ENCODE data around the gene ASB8.

Gene ASB8

GRCh38 chr12:48157018-48157888, at the start of gene ASB8:
ASB8 (minus strand) TSS chr12:48157515; CDS start chr12:48153496, 4,019 bp downstream.
- peak; percentile 95 for DNase-seq (ENCODE audit: low read depth)

GRCh38 chr12:48203192-48203591, 45.9 kb upstream of the ASB8 start, which contains the start of gene OR10AD1:
OR10AD1 (minus strand) TSS chr12:48203292; CDS start chr12:48203292, 0 bp downstream.
- no peak for DNase-seq (ENCODE audit: low read depth)

DNA sequence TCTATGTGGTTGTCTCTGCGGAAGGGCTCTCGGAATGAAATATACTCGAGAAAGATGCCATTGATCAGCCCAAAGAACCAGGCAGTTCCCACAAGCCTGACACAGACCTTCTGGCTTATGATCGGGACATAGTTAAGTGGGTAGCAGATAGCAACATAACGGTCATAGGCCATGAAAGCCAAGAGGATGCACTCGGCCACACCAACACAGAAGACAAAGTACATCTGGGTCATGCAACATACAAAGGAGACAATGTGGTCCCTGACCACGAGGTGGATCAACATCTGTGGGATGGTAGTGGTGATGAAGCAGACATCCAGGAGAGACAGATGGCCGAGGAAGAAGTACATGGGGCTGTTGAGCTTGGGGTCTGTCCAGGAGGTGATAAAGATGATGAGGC, 45.5 kb upstream of the ASB8 start:
- no peak for DNase-seq (ENCODE audit: low read depth)

- no peak for DNase-seq (ENCODE audit: low read depth)
Measured at GRCh38 chr12:48201516-48201915, 44.2 kb upstream of the ASB8 start.

DNA sequence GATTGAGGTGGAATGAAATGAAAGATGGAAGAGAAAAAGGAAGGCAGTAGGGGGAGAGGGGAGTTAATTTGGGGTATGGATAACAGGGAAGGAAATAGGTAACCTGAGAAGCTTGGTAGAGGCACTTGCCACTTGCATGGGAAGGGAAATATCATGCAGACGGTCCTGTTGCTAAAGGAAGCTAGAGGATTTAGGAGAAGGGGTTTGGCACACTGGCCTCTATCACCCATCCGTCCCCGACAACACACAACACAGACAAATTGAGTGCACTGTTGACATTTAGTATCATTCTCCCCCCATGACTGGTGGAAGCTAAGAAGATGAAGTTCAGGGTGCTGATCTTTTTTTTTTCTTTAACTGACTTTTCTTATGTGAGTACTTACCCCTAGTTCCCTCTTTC, 43.8 kb upstream of the ASB8 start:
- no peak for DNase-seq (ENCODE audit: low read depth)

GRCh38 chr12:48199774-48200221, 42.5 kb upstream of the ASB8 start:
- no peak for DNase-seq (ENCODE audit: low read depth)

DNA sequence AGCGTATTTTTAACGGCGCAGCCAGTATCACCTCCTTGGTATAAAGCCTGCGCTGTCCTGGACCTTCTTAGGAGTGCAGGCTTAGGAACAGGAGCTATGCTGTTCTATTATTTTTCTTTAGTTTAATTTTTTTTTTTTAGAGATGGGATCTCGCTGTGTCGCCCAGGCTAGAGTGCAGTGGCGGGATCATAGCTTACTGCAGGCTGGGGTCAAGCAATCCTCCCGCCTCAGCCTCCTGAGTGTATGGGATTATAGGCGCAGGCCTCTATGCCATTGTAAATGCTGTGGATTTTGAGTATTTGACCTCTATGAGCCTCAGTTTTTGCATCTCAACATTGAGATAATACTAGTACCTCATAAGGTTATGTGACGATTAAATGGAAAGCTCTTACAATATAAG, 41.7 kb upstream of the ASB8 start:
- no peak for DNase-seq (ENCODE audit: low read depth)

GRCh38 chr12:48198672-48198971, 41.3 kb upstream of the ASB8 start:
- DNase-seq (ENCODE audit: low read depth) = no peak

DNA sequence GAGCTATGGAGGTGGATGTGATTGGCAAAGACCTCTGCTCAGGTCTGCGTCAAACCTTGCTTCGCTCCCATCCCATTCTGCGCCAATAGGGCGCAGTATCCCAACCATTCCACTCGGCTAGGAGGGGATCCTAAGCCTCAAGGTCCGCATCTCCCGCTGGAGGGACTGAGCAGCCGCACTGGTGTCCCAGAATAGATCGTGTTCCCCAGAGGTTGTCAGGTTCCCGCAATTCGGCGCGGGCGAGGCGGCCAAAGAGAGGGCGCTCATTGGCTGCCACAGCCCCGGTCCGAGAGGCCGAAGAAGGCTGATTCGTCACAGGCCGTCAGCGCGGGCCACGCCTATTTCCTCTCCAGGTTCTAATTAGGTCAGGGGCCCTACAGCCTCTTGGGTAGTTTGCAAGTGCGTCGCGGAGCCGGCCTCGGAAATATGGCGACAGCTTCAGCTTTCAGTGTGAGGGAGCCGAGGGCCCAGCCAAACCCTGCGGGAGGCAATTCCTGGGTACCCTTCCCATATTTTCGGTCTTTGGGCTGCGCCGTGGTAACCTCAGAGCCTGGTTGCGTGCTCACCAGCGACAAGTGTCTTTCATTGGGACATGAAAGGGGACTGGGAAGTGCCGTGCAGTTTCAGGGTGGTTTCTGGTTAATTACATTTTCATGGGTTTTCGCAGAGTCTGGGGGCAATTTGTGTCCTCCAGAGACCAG, 40.8 kb upstream of the ASB8 start:
- DNase-seq (ENCODE audit: low read depth) = peak; percentile 92

DNA sequence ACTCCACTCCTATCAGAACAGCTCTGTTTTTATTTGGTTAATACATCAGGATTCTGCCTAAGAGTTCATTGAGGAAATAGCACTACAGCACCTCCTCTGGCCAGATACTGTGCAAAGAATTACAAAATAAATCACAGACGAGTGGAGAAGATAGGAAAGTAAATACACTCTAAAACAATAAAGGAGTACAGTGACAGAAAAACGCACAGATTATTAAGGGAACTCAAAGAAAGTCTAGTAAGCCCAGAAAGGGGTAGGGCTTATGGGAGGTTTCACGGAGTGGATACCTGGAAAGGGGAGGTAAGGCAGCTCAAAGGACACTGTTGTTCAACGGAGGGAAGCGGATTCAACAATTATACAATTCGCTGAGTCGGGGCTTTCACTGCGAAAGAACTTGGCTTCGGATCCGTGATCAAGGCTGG, 40.2 kb upstream of the ASB8 start:
- peak; percentile 31 for DNase-seq (ENCODE audit: low read depth)

- DNase-seq (ENCODE audit: low read depth) = no peak
Measured at GRCh38 chr12:48194799-48195201, 37.5 kb upstream of the ASB8 start.

GRCh38 chr12:48193623-48194022, 36.3 kb upstream of the ASB8 start:
- no peak for DNase-seq (ENCODE audit: low read depth)

GRCh38 chr12:48192861-48193260, 35.5 kb upstream of the ASB8 start:
- DNase-seq (ENCODE audit: low read depth) = no peak

DNA sequence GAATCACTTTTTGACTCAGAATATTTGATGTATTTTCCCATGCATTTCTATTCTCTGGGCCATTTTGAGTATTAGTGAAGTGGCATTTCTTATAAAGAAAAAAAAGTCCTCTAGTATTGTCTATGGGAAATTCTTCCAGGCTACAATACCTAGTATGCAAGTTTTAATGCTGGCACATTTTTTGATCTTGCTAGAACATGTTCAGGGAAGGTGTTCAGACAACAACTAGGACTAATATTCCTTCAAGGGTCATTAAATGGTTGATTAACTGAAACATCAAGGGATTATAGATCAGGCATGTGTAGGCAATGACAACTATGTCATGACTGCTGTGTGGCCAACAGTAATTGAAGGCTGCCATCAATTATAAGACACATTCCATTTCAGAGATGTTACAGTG, 33.8 kb upstream of the ASB8 start:
- DNase-seq (ENCODE audit: low read depth) = no peak

DNA sequence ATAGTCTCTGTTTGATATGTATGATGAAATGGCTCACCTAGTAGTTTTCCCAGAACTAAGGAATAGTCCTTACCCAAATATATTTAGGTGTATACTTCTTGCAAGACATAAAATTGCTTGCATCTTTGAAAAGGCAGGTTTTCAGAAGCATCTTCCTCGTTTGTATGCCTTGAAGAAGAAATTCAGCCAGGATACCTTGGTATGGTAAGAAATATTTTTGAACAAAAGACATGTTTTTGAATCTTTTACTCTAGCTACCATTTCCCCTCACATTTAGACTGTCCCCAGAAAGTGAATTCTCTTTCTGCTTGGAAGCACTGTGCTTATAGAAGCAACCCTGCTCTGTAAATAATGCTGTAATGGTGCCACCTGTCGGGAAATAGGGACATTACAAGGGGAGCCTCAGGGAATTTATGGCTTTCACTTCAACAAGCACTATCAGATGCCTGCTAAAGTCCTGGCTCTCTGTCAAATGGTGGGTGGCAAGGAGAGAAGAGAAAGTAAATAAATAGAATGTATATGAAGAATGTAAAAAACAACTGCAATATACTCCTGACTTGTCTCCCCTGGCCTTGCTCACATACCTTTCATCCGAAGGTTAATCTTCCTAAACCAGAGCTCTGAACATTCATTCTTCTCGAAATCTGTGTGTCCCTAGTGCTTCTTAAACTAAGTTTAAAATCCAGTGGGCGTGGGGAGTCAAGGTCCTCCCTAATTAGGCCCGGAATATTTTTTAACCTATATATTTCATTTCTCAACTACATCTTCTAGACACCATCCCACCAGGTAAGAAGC, 32.2 kb upstream of the ASB8 start:
- peak; percentile 56 for DNase-seq (ENCODE audit: low read depth)

DNA sequence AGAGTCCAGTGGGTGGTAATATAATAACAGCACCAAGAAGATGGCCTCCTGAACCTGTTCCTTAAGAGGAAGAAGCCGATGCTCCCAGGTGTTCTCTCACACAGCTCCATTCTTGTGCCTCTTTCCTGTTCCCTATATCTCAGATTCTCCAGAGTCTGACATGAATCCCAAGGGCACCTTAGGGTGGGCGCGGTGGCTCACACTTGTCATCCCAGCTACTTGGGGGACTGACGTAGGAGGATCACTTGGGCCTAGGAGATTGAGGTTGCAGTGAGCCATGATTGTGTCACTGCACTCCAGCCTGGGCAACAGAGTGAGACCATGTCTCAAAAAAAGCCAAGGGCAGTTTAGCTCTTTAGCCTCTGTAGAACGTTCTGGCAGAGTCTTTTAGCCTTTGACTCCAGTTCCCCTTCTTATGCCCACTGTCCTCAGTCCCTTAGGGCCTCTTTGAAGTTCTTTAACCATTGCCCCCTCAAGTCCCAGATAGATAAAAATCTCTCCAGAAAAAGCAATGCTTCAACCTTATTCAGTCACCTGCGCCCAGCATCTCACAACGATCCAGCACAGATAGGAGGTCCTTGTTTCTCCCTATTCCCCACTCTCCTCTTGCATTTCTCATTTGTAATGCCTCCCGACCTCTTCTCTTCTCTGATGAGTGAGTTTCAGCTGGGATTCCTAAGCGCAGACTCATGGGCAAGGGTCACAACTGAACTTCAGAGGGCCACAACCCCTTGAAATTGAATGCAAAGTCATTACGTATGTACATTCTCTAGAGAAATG, 30.8 kb upstream of the ASB8 start:
- no peak for DNase-seq (ENCODE audit: low read depth)

- DNase-seq (ENCODE audit: low read depth) = no peak
Measured at GRCh38 chr12:48185181-48185919, 28.0 kb upstream of the ASB8 start.

DNA sequence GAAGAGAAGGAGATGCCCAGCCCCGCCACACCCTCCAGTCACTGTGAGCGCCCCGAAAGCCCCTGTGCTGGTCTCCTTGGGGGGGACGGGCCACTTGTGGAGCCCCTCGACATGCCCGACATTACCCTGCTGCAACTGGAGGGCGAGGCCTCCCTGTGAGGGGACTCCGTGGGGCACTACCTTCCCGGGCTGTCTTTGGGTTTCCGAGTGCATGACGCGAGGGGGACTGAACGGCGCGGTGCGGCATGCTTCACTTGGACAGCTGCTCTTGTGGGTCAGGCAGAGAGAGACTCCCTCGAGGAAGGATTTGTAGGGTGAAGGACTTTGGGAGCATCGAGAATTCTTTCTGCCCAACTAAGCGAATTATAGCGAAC, 27.2 kb upstream of the ASB8 start:
- no peak for DNase-seq (ENCODE audit: low read depth)

- no peak for DNase-seq (ENCODE audit: low read depth)
Measured at GRCh38 chr12:48183876-48184548, 26.7 kb upstream of the ASB8 start.

GRCh38 chr12:48183091-48183875, 26.0 kb upstream of the ASB8 start, which contains the start of gene CCDC184:
CCDC184 (plus strand) TSS chr12:48183644; CDS start chr12:48184123, 479 bp downstream.
- DNase-seq (ENCODE audit: low read depth) = peak; percentile 63

Data from stromal cell of bone marrow (primary cell).